Type B pancreatic cell (in vitro differentiated cells): ENCODE data around the gene PHRF1. TPM values are rescaled to one million over a fixed set of nuclear protein-coding genes. Genes with fewer than 3 reads are reported as not detected.

Experiments
- DNase-seq: peaks from one replicate; pipeline ENCODE4 v3.0.0; 2021; ENCODE audit warnings: mixed read lengths; ENCODE audit not compliant: unreplicated experiment; ENCODE audit errors: extremely low spot score
- H3K27ac Mint-ChIP-seq: 2 replicates; pipeline ENCODE4 v1.8.0; 2021; ENCODE audit warnings: mild to moderate bottlenecking, mixed read lengths
- H3K27me3 Mint-ChIP-seq: 2 replicates; pipeline ENCODE4 v1.8.0; 2021; ENCODE audit warnings: mixed read lengths
- H3K36me3 Mint-ChIP-seq: 2 replicates; pipeline ENCODE4 v1.8.0; 2021; ENCODE audit warnings: mixed read lengths
- H3K4me1 Mint-ChIP-seq: one replicate; pipeline ENCODE4 v1.8.0; 2021; ENCODE audit warnings: mixed read lengths; ENCODE audit not compliant: unreplicated experiment
- H3K4me3 Mint-ChIP-seq: 2 replicates; pipeline ENCODE4 v1.8.0; 2021; ENCODE audit warnings: mild to moderate bottlenecking, mixed read lengths
- H3K9me3 Mint-ChIP-seq: 2 replicates; pipeline ENCODE4 v1.8.0; 2021; ENCODE audit warnings: mixed read lengths
- CTCF ChIP-seq: fragments of 200-600 bp; sonication (generic); conservative IDR thresholded peaks from 2 replicates; pipeline ENCODE4 v1.5.0; 2021; ENCODE audit warnings: antibody characterized with exemption, mild to moderate bottlenecking
- total RNA-seq: library from RNA; stranded (reverse); gene quantifications from 2 replicates; pipeline ENCODE4 v1.2.1, GENCODE V29; 2021; ENCODE audit warnings: low replicate concordance

Gene PHRF1
- total RNA-seq, 1 donor from 2014 or later = 38.7 TPM

- TF ChIP-seq CTCF = peak; percentile 10
- Mint-ChIP-seq H3K9me3 (no peaks in the 10 kb centered on the region), H3K36me3 (no peaks in the 10 kb centered on the region), H3K4me3 (no peak overlapping the region), H3K4me1 (peaks cover 5% of the 10 kb centered on the region), H3K27me3 (peaks cover 18% of the 10 kb centered on the region), H3K27ac (no peak overlapping the region)
- DNase-seq = no peak
Measured at GRCh38 chr11:555227-555779, 21.0 kb upstream of the PHRF1 start.

DNA sequence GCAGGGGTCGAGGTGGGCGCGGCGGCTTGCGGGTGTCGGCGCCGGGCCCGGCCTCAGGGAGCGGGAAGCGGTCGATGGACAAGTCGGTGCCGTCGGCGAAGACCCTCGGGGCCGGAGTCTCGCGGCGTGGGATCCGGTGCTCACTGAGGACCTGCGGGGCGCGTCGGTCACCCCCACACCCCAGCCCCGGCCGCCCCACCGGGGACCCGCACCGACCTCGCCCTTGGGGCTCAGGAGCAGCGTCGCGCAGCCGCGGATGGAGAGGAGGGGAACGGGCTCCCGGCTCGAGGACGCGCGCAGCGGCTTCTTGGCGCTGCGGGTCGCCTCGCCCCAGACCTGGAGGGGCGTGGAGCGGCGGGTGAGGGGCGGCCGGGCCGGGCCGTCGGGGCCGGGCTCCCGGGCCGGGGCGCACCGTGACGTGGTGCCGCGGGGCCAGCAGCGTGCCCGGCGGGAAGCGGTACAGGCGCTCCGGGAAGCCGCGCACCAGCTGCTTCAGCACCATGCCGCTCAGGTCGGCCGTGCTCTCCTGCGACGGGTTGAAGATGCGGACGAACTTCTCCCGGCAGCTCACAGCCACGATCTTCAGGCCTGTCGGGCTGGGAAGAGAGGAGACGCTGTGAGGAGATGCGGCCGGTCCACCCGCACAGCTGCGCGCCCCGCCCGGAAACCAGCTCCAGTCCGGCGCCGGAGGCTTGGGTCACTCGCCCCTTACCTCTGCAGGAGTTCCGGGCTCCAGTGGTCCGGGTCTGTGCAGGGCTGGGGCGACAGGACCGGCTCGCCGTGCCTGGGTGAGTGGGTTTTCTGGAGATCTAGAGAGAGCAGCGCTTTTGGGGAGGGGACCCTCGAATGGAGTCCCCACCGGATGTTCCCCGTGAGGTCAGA, 20.2 kb upstream of the PHRF1 start:
- TF ChIP-seq CTCF = no peak

GRCh38 chr11:556662-557256, 19.5 kb upstream of the PHRF1 start:
- Mint-ChIP-seq H3K4me3 (peak overlapping the region; percentile 14), H3K36me3 (no peaks in the 10 kb centered on the region)

More for the DNA sequence above, 20.2 kb upstream of the PHRF1 start:
- Mint-ChIP-seq H3K27me3 (peaks cover 18% of the 10 kb centered on the region), H3K4me3 (peak overlapping the region; percentile 14), H3K27ac (no peak overlapping the region), H3K36me3 (no peaks in the 10 kb centered on the region), H3K4me1 (peaks cover 5% of the 10 kb centered on the region), H3K9me3 (no peaks in the 10 kb centered on the region)
- no peak for DNase-seq

GRCh38 chr11:557328-558132, 18.7 kb upstream of the PHRF1 start:
- H3K36me3 Mint-ChIP-seq = no peaks in the 10 kb centered on the region

More at GRCh38 chr11:556662-557256, 19.5 kb upstream of the PHRF1 start:
- TF ChIP-seq CTCF = no peak
- no peak for DNase-seq
- no peak overlapping the region for H3K27ac Mint-ChIP-seq
- no peaks in the 10 kb centered on the region for H3K9me3 Mint-ChIP-seq
- peaks cover 18% of the 10 kb centered on the region for H3K27me3 Mint-ChIP-seq
- peaks cover 5% of the 10 kb centered on the region for H3K4me1 Mint-ChIP-seq

More at GRCh38 chr11:557328-558132, 18.7 kb upstream of the PHRF1 start:
- H3K4me3 Mint-ChIP-seq = peak overlapping the region; percentile 54
- H3K27me3 Mint-ChIP-seq = peaks cover 18% of the 10 kb centered on the region
- no peaks in the 10 kb centered on the region for H3K9me3 Mint-ChIP-seq
- no peak for TF ChIP-seq CTCF
- no peak overlapping the region for H3K27ac Mint-ChIP-seq
- H3K4me1 Mint-ChIP-seq = peaks cover 5% of the 10 kb centered on the region
- no peak for DNase-seq
